ENCODE results near the gene MAML3. TPM values are rescaled to one million over a fixed set of nuclear protein-coding genes. Genes with fewer than 3 reads are reported as not detected.

MAML3 gene
- total RNA-seq, 2 donors from 2014 or later = 29.2 to 32.2 TPM

DNA sequence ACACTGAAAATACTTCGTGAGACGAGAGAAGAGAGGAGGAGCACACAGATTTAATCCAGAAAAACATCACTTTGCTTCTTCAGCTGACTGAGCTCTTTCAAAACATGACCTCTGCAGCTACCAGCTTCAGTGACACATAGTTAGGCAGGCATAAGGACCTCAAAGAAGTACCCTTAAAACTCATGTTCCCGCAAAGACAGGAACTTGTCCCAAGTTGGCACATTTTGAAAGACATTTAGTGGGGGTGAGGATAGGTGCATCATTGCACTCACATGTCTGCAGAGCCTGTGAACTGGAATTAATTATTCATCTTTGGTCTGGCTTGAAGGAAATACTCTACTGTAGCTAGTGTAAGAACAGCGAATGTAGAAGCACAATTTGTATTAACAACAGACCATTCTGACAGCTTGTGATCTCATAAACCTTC lies 266.6 kb downstream of the MAML3 start:
- peaks cover 36% of the 10 kb centered on the region for H3K4me1 Mint-ChIP-seq
- H3K36me3 ChIP-seq (ENCODE audit: control insufficient read depth, insufficient read depth, low read length) = peaks cover 43% of the 10 kb centered on the region
- DNase-seq = no peak
- H3K27ac Mint-ChIP-seq = peak overlapping the region; percentile 50
- peaks cover 44% of the 10 kb centered on the region for H3K36me3 Mint-ChIP-seq (ENCODE audit: low read depth)
- peaks cover 12% of the 10 kb centered on the region for H3K4me1 ChIP-seq (ENCODE audit: control insufficient read depth, insufficient read depth, low read length)
- no peak overlapping the region for H3K4me3 ChIP-seq (ENCODE audit: low read length)
- H3K4me3 Mint-ChIP-seq = no peak overlapping the region
- no peaks in the 10 kb centered on the region for H3K27me3 ChIP-seq (ENCODE audit: control insufficient read depth, insufficient read depth, low read length, poor library complexity, severe bottlenecking)
- H3K27me3 Mint-ChIP-seq (ENCODE audit: insufficient read depth) = no peaks in the 10 kb centered on the region
- WGBS, 2 experiments (ENCODE audit: insufficient coverage in 1 of 2, insufficient read length in 1 of 2) = 87 to 92% methylated on average over 4 of the region's 4 CpGs
- peaks cover 5% of the 10 kb centered on the region for H3K9me3 ChIP-seq (ENCODE audit: control insufficient read depth, low read length)
- peaks cover 4% of the 10 kb centered on the region for H3K9me3 Mint-ChIP-seq
- no peak overlapping the region for H3K27ac ChIP-seq (ENCODE audit: low read depth, low read length)
- H3K9ac ChIP-seq (ENCODE audit: extremely low read depth, low read length, poor library complexity, severe bottlenecking) = no peak overlapping the region
- TF ChIP-seq, protein P1, sequence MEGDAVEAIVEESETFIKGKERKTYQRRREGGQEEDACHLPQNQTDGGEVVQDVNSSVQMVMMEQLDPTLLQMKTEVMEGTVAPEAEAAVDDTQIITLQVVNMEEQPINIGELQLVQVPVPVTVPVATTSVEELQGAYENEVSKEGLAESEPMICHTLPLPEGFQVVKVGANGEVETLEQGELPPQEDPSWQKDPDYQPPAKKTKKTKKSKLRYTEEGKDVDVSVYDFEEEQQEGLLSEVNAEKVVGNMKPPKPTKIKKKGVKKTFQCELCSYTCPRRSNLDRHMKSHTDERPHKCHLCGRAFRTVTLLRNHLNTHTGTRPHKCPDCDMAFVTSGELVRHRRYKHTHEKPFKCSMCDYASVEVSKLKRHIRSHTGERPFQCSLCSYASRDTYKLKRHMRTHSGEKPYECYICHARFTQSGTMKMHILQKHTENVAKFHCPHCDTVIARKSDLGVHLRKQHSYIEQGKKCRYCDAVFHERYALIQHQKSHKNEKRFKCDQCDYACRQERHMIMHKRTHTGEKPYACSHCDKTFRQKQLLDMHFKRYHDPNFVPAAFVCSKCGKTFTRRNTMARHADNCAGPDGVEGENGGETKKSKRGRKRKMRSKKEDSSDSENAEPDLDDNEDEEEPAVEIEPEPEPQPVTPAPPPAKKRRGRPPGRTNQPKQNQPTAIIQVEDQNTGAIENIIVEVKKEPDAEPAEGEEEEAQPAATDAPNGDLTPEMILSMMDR (conservative IDR thresholded peaks at IDR 0.05) = no peak

GRCh38 chr4:139886798-139887197 lies 267.2 kb downstream of the MAML3 start:
- no peak overlapping the region for H3K27ac ChIP-seq (ENCODE audit: low read depth, low read length)
- no peak overlapping the region for H3K4me3 ChIP-seq (ENCODE audit: low read length)
- H3K4me1 ChIP-seq (ENCODE audit: control insufficient read depth, insufficient read depth, low read length) = peaks cover 12% of the 10 kb centered on the region
- Mint-ChIP-seq H3K27me3 (ENCODE audit: insufficient read depth) (no peaks in the 10 kb centered on the region), H3K36me3 (ENCODE audit: low read depth) (peaks cover 44% of the 10 kb centered on the region), H3K4me3 (no peak overlapping the region), H3K4me1 (peaks cover 36% of the 10 kb centered on the region), H3K27ac (no peak overlapping the region), H3K9me3 (peaks cover 4% of the 10 kb centered on the region)
- no peaks in the 10 kb centered on the region for H3K27me3 ChIP-seq (ENCODE audit: control insufficient read depth, insufficient read depth, low read length, poor library complexity, severe bottlenecking)
- 89 to 97% methylated on average over 2 to 8 of the region's 8 CpGs for WGBS, 2 experiments (ENCODE audit: insufficient coverage in 1 of 2, insufficient read length in 1 of 2)
- TF ChIP-seq, protein P1 (conservative IDR thresholded peaks at IDR 0.05) = no peak
- no peak overlapping the region for H3K9ac ChIP-seq (ENCODE audit: extremely low read depth, low read length, poor library complexity, severe bottlenecking)
- H3K36me3 ChIP-seq (ENCODE audit: control insufficient read depth, insufficient read depth, low read length) = peaks cover 43% of the 10 kb centered on the region
- peaks cover 5% of the 10 kb centered on the region for H3K9me3 ChIP-seq (ENCODE audit: control insufficient read depth, low read length)
- DNase-seq = no peak

GRCh38 chr4:139884438-139884837 lies 269.5 kb downstream of the MAML3 start:
- Mint-ChIP-seq H3K4me3 (no peak overlapping the region), H3K27ac (peak overlapping the region; percentile 23), H3K36me3 (ENCODE audit: low read depth) (peaks cover 29% of the 10 kb centered on the region), H3K4me1 (peaks cover 40% of the 10 kb centered on the region), H3K27me3 (ENCODE audit: insufficient read depth) (no peaks in the 10 kb centered on the region), H3K9me3 (peaks cover 4% of the 10 kb centered on the region)
- Histone ChIP-seq H3K36me3 (ENCODE audit: control insufficient read depth, insufficient read depth, low read length) (peaks cover 29% of the 10 kb centered on the region), H3K9ac (ENCODE audit: extremely low read depth, low read length, poor library complexity, severe bottlenecking) (no peak overlapping the region), H3K27me3 (ENCODE audit: control insufficient read depth, insufficient read depth, low read length, poor library complexity, severe bottlenecking) (no peaks in the 10 kb centered on the region), H3K27ac (ENCODE audit: low read depth, low read length) (no peak overlapping the region), H3K9me3 (ENCODE audit: control insufficient read depth, low read length) (peaks cover 5% of the 10 kb centered on the region), H3K4me1 (ENCODE audit: control insufficient read depth, insufficient read depth, low read length) (peaks cover 12% of the 10 kb centered on the region), H3K4me3 (ENCODE audit: low read length) (no peak overlapping the region)
- WGBS, 2 experiments (ENCODE audit: insufficient coverage in 1 of 2, insufficient read length in 1 of 2) = 66 to 73% methylated on average over 2 to 3 of the region's 3 CpGs
- TF ChIP-seq, protein P1 (conservative IDR thresholded peaks at IDR 0.05) = no peak
- DNase-seq = no peak
